ENCODE measurements around the gene MCF2L2.

The MCF2L2 gene

GRCh38 chr3:183266454-183266853 lies 162.0 kb downstream of the MCF2L2 start:
- H3K36me3 ChIP-seq (replicated peaks), result peaks cover 10% of the 10 kb centered on the region
- no peak for DNase-seq
- TF ChIP-seq CTCF (IDR thresholded peaks at IDR 0.05; ENCODE audit: low read depth, low read length, missing control alignments), result no peak
- H3K27me3 ChIP-seq (replicated peaks), result no peaks in the 10 kb centered on the region
- H3K27ac ChIP-seq, result no peak overlapping the region
- H3K4me3 ChIP-seq (ENCODE audit: low read depth, low read length), result no peak overlapping the region
- in situ Hi-C loops (cut with HindIII; ENCODE audit: low pct_ligation_motif_present, low sequenced_read_pairs), result no loop called here

GRCh38 chr3:183265834-183266417 lies 162.5 kb downstream of the MCF2L2 start:
- no peak for TF ChIP-seq CTCF (IDR thresholded peaks at IDR 0.05; ENCODE audit: low read depth, low read length, missing control alignments)
- in situ Hi-C loops (cut with HindIII; ENCODE audit: low pct_ligation_motif_present, low sequenced_read_pairs), result no loop called here
- peak; percentile 90 for DNase-seq
- Histone ChIP-seq H3K27me3 (replicated peaks) (no peaks in the 10 kb centered on the region), H3K36me3 (replicated peaks) (peaks cover 10% of the 10 kb centered on the region), H3K4me3 (ENCODE audit: low read depth, low read length) (no peak overlapping the region), H3K27ac (peak overlapping the region; percentile 62)

- no peak for TF ChIP-seq CTCF (IDR thresholded peaks at IDR 0.05; ENCODE audit: low read depth, low read length, missing control alignments)
- Histone ChIP-seq H3K27ac (peak overlapping the region; percentile 62), H3K4me3 (ENCODE audit: low read depth, low read length) (peak overlapping the region; percentile 1), H3K27me3 (replicated peaks) (no peaks in the 10 kb centered on the region), H3K36me3 (replicated peaks) (peaks cover 7% of the 10 kb centered on the region)
- in situ Hi-C loops (cut with HindIII; ENCODE audit: low pct_ligation_motif_present, low sequenced_read_pairs), result no loop called here
- peak; percentile 57 for DNase-seq
Observed at GRCh38 chr3:183265157-183265642, 163.2 kb downstream of the MCF2L2 start.

GRCh38 chr3:183264268-183264667 lies 164.2 kb downstream of the MCF2L2 start:
- Histone ChIP-seq H3K27me3 (replicated peaks) (no peaks in the 10 kb centered on the region), H3K36me3 (replicated peaks) (no peaks in the 10 kb centered on the region), H3K27ac (peak overlapping the region; percentile 62), H3K4me3 (ENCODE audit: low read depth, low read length) (no peak overlapping the region)
- no peak for TF ChIP-seq CTCF (IDR thresholded peaks at IDR 0.05; ENCODE audit: low read depth, low read length, missing control alignments)
- DNase-seq, result no peak
- in situ Hi-C loops (cut with HindIII; ENCODE audit: low pct_ligation_motif_present, low sequenced_read_pairs), result no loop called here

GRCh38 chr3:183262875-183263378 lies 165.5 kb downstream of the MCF2L2 start:
- no peak overlapping the region for H3K4me3 ChIP-seq (ENCODE audit: low read depth, low read length)
- H3K36me3 ChIP-seq (replicated peaks), result no peaks in the 10 kb centered on the region
- DNase-seq, result no peak
- H3K27ac ChIP-seq, result no peak overlapping the region
- TF ChIP-seq CTCF (IDR thresholded peaks at IDR 0.05; ENCODE audit: low read depth, low read length, missing control alignments), result no peak
- in situ Hi-C loops (cut with HindIII; ENCODE audit: low pct_ligation_motif_present, low sequenced_read_pairs), result no loop called here
- no peaks in the 10 kb centered on the region for H3K27me3 ChIP-seq (replicated peaks)
